HG02885 (cell line): Measurements from ENCODE around the gene KLHDC4.
"Not testable (repeated sequence)": the region's sequence is repeated elsewhere in the genome, so short reads cannot be mapped to it uniquely, and the experiment has no call there.

Source experiments
- ATAC-seq: cut with Tn5 transposase; IDR thresholded peaks from one replicate; pipeline ENCODE4 v1.9.1; 2021; ENCODE audit warnings: mild to moderate bottlenecking; ENCODE audit not compliant: unreplicated experiment, poor library complexity

The KLHDC4 gene

GRCh38 chr16:87765776-87766484, at the start of gene KLHDC4:
KLHDC4 (minus strand) TSS chr16:87765986; CDS start chr16:87765890, 96 bp downstream.
- ATAC-seq: peak; percentile 80

- ATAC-seq: no peak
These were observed 49.8 kb upstream of the KLHDC4 start for GRCh38 chr16:87815567-87815966.

- no peak for ATAC-seq
These were observed 46.4 kb upstream of the KLHDC4 start for GRCh38 chr16:87812200-87812656.

- ATAC-seq: not testable (repeated sequence)
These were observed 45.7 kb upstream of the KLHDC4 start for GRCh38 chr16:87811454-87811853.

- ATAC-seq: peak; percentile 63
These were observed 43.5 kb upstream of the KLHDC4 start for GRCh38 chr16:87809150-87809902.

GRCh38 chr16:87808108-87808507, 42.3 kb upstream of the KLHDC4 start:
- ATAC-seq: no peak

- ATAC-seq: no peak
These were observed 41.1 kb upstream of the KLHDC4 start for GRCh38 chr16:87806641-87807546.

GRCh38 chr16:87806261-87806640, 40.5 kb upstream of the KLHDC4 start:
- ATAC-seq: no peak

GRCh38 chr16:87803385-87803784, 37.6 kb upstream of the KLHDC4 start:
- ATAC-seq: no peak

GRCh38 chr16:87802670-87803069, 36.9 kb upstream of the KLHDC4 start:
- ATAC-seq: no peak

GRCh38 chr16:87801679-87802259, 36.0 kb upstream of the KLHDC4 start:
- ATAC-seq: no peak

GRCh38 chr16:87800497-87800896, 34.7 kb upstream of the KLHDC4 start:
- ATAC-seq: no peak

- no peak for ATAC-seq
These were observed 29.6 kb upstream of the KLHDC4 start for GRCh38 chr16:87795336-87795735.

GRCh38 chr16:87794485-87795078, 28.8 kb upstream of the KLHDC4 start:
- no peak for ATAC-seq

- ATAC-seq: no peak
These were observed 26.4 kb upstream of the KLHDC4 start for GRCh38 chr16:87792205-87792565.

- ATAC-seq: no peak
These were observed 25.8 kb upstream of the KLHDC4 start for GRCh38 chr16:87791295-87792204.

GRCh38 chr16:87790292-87791100, 24.7 kb upstream of the KLHDC4 start:
- no peak for ATAC-seq
